GM19372 (cell line): ENCODE results near the gene TKFC.
"Not testable (repeated sequence)": the region's sequence is repeated elsewhere in the genome, so short reads cannot be mapped to it uniquely, and the experiment has no call there.

ENCODE experiments used
- ATAC-seq: cut with Tn5 transposase; IDR thresholded peaks from one replicate; pipeline ENCODE4 v1.9.1; 2021; ENCODE audit warnings: mild to moderate bottlenecking, low read depth, moderate library complexity; ENCODE audit not compliant: unreplicated experiment

Gene TKFC

DNA sequence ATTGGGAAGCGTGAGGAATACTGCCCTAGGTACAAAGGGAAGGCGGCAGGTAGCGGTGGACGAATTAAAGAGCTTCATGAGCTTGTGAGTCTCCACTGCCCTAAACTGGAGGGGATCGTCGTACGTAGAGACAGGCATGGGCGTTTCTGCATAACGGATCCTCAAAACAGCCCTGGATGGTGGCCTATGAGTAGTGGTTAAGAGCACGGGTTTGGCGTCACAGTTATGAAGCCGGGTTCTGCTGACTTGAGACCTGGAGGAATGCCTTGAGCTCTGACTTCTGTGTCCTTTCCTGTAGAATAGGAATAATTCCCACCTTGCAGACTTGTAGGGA, 29.5 kb downstream of the TKFC start:
- no peak for ATAC-seq

DNA sequence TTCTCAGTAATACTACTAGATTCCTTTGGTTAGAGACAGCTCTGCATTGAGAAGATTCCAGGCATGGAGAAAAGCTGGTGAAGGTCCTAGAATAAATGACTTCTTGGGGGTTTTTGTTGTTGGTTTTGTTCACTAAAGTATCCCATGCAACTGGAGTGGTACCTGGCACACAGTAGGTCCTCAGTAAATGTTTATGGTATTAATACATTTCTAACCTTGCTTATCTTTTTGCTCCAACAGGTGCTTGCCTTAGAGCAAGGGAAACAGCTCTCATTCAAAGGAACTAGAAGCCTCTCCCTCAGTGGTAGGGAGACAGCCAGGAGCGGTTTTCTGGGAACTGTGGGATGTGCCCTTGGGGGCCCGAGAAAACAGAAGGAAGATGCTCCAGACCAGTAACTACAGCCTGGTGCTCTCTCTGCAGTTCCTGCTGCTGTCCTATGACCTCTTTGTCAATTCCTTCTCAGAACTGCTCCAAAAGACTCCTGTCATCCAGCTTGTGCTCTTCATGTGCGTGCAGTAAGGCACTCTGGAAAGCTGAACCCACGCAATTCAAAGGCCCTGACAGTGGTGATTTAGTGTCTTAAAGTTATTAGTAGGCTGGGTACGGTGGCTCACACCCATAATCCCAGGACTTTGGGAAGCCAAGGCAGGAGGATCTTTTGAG, 31.1 kb downstream of the TKFC start:
- ATAC-seq = no peak

DNA sequence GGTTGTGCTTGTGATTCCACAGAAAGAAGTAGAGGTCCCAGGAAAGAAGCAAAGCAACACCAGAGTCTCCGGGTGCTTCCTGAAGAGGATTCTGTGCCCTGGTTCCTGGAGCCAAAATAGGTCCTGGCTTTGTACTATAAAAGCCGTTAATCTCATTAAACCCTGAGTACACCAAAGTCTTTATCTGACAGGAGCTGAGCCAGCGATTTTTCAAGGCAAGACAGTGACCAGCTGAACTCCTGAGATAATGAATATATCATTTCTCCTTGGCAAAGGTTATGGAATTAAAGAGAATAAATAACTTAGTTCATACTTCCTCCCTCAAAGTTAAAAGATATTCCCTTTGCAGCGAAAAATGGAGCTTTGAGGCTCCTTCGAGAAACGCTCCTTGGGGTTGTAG, 34.4 kb downstream of the TKFC start:
- ATAC-seq = no peak

DNA sequence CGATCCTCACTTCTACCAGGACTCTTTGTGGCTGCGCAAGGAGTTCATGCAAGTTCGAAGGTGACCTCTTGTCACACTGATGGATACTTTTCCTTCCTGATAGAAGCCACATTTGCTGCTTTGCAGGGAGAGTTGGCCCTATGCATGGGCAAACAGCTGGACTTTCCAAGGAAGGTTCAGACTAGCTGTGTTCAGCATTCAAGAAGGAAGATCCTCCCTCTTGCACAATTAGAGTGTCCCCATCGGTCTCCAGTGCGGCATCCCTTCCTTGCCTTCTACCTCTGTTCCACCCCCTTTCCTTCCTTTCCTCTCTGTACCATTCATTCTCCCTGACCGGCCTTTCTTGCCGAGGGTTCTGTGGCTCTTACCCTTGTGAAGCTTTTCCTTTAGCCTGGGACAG, 35.6 kb downstream of the TKFC start:
- ATAC-seq = no peak

DNA sequence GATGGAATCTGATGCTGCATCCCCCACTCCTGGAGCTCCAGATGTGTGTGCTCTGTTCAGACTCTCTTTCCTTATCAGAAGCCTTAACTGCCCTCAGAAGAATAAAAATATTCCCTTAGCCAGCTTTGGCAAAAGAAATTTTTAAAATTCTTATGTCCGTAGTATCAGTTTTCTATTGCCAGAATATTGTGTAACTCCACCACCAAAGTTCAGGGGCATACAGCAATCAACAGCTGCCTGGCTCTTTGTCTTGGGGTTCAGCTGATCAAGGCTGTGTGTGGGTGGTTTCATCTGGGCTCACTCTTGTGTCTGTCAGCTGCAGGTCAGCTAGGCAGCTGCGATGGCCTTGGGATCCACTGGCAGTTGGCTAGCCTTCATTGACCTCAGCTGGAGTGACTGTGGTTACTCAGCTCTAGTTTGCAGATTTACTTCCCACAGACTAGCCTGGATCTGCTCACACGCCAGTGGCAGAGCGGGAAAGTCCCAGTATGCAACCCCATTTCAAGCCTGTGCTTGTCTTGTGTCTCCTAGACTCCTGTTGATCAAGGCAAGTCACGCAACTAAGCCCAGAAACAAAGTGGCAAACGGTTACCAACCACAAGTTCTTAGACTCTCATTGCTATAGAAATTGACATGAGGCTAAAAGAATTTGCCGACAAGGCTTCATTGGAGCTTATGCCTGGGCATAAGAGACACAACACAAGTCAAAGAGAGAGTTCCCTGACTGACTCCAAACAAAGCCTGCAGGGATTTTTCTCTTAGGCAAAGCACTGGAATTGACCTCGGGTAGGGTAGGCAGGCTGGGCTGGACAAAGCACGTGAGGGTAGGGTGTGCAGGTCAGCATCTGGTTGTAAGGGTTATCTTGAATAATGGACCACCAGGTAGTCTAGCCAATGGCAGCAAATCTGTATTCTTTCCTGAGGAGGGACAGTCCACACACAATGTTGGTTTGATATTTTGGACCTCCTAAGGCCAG, 36.6 kb downstream of the TKFC start:
- no peak for ATAC-seq

DNA sequence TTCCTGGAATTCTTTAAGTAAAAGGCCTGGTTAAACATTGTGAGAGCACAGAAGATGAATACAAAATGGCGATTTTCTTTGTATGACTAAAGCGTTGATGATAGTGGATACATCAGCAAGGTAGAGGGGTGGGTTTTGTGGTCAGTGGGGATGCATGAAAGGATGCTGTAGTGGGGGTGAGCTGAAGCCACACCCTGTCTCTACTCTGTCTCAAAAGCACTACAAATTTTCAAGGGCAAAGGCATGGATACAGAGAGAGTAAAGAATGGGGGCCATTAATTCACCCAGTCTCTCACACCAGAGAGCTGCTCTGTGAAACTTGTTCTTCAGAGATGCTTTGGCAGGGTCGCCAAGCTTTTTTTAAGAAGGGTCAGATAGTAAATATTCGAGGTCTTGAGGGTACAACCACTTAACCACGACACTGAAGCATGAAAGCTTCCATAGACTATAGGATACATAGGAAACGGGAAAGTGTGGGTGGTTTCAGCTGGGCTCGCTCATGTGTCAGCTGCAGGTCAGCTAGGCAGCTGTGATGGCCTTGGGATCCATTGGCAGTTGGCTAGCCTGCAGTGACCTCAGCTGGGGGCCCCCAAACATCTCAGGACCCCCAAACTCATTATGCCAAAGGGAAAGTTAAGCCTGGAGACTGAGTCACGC, 37.4 kb downstream of the TKFC start:
- ATAC-seq = no peak

DNA sequence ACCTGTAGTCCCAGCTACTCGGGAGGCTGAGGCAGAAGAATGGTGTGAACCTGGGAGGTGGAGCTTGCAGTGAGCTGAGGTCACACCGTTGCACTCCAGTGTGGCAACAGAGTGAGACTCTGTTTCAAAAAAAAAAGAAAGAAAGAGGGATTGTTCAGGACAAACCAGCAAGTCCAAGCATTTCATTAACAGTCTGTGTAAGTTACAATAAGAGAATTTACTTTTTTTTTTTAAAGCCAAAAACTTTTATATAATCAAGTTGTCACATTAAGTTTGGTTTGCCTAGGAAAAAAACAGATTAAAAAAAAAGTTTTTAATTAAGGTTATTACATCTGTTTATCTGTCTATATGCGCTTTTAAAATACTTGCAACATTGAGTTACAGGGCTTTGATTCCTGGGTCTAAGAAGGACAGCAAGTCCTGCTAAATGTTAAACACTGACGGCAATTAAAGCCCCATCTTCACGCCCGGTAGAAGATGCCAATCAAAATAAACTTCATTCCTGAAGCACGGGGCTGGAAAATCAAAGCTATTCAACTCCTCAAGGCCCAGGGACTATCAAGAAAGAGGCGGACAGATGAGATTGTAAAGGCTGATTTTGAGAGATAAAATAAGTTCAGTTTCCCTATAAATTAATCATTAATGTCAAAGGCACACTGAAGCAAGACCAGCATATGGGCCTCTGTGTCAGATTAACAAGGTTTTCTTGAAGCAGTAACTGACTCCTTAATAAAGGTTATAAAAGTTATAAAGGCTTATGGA, 39.8 kb downstream of the TKFC start:
- ATAC-seq = no peak

DNA sequence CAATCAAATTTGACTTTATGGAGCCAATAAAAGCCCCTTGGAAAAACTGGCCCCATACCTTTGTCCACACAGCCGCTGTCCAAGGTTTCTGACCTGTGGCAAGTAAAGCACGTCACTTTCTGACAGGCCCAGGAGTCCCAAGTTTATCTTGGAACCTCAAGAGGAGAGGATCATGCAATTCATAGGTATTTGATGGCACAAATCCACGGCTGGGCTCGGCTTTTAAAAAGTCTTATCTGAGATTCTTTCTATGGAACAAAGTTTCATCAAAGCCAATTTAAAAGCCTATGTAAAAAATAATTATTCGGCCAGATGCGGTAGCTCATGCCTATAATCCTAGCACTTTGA, 42.7 kb downstream of the TKFC start:
- no peak for ATAC-seq

DNA sequence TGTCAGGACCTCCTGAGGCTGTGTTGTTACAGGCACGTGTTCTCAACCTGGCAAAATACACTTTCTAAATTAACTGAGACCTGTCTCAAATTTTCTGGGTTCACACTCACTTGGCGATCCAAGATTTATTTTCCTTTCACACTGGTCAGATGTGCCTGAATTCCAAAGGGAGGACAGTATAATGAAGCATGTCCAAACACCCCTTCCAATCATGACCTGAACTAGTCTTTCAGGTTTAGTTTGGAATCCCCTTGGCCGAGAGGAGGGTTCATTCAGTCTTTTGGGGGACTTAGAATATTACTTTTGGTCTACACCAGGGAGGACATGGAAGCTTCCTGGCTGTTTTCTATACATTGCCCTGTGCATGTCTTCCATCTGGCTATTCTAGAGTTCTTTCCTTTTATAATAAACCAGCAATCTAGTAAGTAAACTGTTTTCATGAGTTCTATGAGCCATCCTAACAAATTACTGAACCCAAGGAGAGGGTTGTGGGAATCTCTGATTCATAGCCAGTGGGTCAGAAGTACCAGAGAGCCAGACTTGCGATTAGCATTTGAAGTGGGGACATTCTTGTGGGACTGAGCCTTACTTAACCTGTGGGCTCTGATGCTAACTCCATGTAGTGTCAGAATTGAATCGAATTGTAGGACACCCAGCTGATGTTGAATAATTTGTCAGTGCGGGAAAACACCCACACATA, 44.6 kb downstream of the TKFC start:
- no peak for ATAC-seq

DNA sequence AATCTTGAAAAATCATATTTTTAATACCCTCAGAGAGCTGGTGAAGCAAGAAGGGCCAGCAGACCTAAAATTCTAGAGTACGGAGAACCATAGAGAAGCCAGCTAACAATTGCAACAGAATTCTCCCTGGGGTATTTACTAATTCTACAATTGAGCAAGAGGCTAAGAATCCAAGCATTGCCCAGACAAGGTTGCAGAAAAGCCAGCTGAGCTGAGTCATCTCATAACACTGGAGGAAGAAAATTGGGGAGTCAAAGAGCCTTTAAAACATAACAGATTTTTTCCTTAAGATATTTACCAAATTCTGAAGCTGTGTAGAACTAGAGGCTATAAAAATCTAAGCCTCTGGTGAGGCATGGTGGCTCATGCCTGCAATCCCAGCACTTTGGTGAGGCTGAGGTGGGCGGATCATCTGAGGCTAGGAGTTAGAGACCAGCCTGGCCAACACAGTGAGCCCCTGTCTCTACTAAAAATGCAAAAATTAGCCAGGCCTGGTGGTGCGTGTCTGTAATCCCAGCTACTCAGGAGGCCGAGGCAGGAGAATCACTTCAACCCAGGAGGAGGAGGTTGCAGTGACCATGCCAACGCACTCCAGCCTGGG, 45.8 kb downstream of the TKFC start:
- no peak for ATAC-seq

DNA sequence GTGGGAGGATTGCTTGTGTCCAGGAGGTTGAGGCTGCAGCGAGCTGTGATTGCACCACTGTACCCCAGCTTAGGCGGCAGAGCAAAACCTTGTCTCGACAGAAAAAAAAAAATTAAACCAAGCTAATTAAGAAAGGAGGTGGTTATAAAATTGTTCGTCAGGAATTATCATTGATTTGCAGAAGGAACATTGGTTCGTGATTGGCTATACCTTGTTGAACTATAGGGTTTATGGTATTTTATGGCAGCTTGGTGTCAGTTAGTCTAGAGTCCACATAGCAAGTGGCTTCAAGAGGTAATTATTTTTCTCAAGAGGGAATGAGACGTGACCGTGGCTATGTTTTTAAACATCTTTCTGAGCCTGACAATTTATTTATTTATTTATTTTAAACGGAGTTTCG, 47.9 kb downstream of the TKFC start:
- ATAC-seq = no peak

DNA sequence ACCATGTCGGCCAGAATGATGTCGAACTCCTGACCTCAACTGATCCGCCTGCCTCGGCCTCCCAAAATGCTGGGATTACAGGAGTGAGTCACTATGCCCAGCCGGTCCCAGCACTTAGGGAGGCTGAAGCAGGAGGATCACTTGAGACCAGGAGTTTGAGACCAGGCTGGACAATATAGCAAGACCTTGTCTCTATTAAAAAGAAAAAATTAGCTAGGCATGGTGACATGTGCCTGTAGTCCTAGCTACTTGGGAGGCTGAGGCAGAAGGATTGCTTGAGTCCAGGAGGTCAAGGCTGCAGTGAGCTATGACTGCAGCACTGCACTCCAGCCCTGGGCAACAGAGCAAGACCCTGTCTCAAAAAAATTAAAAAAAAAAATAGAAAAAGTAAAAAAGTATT, 50.8 kb downstream of the TKFC start:
- ATAC-seq = not testable (repeated sequence)

DNA sequence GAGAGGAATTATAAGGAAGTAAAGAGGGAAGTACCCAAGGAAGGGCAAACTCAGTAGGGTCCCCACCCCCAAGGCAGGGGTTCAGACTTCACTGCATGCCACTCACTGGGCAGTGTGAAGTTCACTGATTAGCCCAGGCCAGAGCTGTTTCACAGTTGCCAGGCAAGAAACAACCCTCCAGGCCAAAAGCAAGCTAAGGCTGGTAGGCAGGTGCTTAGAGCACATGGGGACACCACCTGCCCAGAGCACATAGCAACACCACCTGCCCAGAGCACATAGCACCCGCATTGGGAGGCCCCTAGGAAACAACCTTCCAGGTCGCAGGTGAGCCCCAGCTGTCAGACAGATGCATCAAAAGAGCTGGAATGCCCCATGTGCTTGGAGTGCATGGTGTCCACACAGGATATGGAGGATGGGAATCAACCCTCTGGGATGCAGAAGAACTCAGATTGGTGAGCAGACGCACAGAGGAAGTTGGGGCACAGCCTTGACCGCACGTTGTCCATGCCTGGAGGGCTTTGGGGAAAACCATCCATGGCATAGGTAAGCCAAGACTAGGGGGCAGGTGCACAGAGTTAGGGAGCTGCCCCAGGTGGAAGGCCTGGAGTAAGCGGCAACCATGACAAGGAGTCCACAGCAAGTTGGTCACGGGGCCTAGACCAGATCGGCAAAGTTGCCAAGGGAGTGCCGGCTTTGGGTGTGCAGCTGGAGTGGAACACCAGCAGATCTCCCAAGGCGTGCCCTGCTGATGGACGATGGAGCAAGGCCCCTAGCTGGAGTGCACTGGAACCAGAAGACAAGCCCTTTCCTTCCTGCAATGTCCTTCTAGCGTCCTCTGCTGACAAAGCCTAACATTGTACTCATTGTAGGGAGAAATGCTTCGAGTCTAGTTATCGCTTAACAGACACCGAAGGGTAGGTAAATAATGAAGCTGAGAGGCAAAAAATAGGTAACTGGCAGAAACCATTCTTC, 51.5 kb downstream of the TKFC start:
- ATAC-seq = no peak

DNA sequence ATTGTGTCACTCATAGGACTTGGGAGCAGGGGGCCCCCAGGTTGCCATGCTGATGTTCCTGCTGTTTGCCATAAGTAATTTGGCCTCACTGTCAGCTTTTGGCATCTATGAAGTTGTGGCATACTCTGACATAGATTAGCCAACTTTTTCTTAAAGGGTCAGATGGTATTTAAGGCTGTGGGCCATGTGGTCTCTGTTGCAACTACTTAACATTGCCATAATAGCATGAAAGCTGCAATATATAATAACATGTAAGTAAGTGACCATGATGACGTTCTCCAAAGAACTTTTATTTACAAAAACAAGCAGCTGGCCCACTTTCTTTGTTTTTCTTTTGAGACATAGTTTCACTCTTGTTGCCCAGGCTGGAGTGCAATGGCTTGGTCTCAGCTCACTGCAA, 57.1 kb downstream of the TKFC start:
- no peak for ATAC-seq

DNA sequence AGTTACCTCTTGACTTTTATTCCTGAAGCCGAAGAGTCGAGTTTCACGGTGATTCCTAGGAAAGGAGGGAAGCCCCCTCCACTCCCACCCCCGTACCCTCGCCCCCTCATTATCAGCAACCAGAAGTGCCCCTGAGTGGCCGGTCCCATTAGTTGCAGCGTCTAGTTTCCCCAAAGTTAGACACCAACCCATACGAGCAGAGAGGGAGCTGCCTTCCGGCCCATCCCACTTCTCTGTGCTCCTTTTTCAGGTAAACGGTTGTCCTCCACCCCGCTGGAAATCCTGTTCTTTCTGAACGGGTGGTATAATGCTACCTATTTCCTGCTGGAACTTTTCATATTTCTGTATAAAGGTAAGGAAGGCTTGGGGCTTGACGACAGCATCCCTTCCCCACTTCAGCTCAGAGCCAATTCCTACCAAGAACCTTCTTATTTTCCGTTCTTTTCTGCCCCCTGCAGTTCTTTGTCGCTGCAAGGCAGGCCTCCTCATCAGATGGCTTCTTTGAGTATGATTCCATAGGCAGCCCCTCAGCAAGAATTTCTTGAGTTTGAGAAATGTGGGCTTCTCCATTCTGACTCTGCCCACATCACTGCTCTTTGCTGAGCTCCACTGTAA, 60.1 kb downstream of the TKFC start:
- ATAC-seq = no peak
